Measurements from ENCODE around the gene RASA3.
"Not testable (repeated sequence)": the region's sequence is repeated elsewhere in the genome, so short reads cannot be mapped to it uniquely, and the experiment has no call there.

Gene RASA3, protein sequence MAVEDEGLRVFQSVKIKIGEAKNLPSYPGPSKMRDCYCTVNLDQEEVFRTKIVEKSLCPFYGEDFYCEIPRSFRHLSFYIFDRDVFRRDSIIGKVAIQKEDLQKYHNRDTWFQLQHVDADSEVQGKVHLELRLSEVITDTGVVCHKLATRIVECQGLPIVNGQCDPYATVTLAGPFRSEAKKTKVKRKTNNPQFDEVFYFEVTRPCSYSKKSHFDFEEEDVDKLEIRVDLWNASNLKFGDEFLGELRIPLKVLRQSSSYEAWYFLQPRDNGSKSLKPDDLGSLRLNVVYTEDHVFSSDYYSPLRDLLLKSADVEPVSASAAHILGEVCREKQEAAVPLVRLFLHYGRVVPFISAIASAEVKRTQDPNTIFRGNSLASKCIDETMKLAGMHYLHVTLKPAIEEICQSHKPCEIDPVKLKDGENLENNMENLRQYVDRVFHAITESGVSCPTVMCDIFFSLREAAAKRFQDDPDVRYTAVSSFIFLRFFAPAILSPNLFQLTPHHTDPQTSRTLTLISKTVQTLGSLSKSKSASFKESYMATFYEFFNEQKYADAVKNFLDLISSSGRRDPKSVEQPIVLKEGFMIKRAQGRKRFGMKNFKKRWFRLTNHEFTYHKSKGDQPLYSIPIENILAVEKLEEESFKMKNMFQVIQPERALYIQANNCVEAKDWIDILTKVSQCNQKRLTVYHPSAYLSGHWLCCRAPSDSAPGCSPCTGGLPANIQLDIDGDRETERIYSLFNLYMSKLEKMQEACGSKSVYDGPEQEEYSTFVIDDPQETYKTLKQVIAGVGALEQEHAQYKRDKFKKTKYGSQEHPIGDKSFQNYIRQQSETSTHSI

GRCh38 chr13:114132419-114133121 lies at the start of gene RASA3:
Gene RASA3 (minus strand): TSS chr13:114132623. CDS start chr13:114132489, 134 bp downstream.
- in situ Hi-C loops (cut with MboI; ENCODE audit: low sequenced_read_pairs) = no loop called here

GRCh38 chr13:114179087-114179658 lies 46.8 kb upstream of the RASA3 start, which contains the start of gene CFAP97D2:
Gene CFAP97D2 (plus strand): TSS chr13:114179257. CDS start chr13:114179331, 74 bp downstream.
- in situ Hi-C loops (cut with MboI; ENCODE audit: low sequenced_read_pairs) = no loop called here

DNA sequence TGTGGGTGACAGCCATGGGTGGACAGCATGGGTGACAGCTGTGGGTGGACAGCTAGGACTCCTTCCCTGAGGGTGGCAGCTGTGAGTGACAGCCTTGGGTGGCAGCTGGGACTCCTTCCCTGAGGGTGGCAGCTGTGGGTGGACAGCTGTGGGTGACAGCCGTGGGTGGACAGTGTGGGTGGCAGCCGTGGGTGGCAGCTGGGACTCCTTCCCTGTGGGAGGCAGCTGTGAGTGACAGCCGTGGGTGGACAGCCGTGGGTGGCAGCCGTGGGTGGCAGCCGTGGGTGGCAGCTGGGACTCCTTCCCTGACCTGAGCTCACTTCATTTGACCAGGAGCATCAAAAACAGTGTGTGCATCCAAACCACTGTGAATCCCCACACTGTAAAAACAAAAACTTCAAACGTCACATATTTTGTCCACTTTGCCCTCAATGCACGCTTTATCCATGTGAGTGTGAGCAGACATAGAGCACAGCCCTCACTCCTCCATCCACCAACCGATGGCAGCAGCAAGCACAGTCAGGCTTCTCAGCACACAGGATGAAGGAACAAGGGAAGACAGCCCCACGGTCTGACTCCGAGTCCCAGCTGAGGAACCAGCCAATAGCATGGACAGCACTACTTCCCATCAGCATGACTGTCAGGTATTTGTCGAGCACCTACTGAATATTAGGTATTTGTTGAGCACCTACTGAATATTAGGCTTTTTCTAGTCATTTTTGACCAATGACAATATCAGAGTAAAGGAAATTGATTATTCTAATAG lies 45.0 kb upstream of the RASA3 start:
- in situ Hi-C loops (cut with MboI; ENCODE audit: low sequenced_read_pairs) = no loop called here

- in situ Hi-C loops (cut with MboI; ENCODE audit: low sequenced_read_pairs) = not testable (repeated sequence)
Measured at GRCh38 chr13:114176359-114176902, 44.0 kb upstream of the RASA3 start.

DNA sequence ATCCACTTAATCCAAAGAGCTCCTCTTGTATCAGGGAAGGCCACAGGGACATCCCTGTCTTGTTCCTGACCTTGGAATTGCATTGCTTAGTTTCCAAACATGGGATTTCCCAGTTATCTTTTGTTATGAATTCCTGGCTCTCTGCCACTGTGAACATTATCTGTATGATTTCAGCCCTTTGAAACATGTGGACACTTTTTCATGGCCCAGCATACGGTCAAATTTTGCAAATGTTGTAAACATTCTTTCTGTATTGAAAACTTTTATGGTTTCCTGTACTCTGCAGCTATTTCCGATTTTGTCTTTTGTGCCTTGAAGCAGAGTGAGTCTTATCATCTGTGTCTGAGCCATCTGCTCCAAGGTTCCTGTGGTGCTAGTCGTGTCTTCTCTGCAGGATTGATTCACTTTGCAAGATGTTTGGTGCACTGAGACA lies 42.1 kb upstream of the RASA3 start:
- in situ Hi-C loops (cut with MboI; ENCODE audit: low sequenced_read_pairs) = no loop called here

- in situ Hi-C loops (cut with MboI; ENCODE audit: low sequenced_read_pairs) = no loop called here
Measured at GRCh38 chr13:114173745-114174144, 41.3 kb upstream of the RASA3 start.

GRCh38 chr13:114173272-114173671 lies 40.8 kb upstream of the RASA3 start:
- in situ Hi-C loops (cut with MboI; ENCODE audit: low sequenced_read_pairs) = no loop called here

DNA sequence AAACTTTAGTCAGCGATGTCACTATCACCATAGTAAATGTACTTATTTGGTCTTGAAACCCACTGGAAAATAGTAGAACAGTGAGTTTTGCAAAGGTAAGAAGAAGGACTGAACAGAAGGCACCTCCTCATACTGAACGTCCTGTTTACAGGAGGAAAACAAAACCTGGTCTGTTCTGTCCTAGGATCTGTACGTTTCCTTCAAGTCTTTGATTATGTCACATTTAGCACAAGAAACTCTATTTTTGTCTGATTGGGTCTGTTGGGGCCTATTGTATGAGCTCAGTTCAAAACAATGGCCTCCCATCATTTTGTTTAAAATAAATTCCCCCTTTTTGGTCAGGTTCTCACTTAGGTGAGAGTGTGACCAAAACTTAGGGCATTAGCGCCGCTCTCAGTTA lies 35.5 kb upstream of the RASA3 start:
- in situ Hi-C loops (cut with MboI; ENCODE audit: low sequenced_read_pairs) = no loop called here

DNA sequence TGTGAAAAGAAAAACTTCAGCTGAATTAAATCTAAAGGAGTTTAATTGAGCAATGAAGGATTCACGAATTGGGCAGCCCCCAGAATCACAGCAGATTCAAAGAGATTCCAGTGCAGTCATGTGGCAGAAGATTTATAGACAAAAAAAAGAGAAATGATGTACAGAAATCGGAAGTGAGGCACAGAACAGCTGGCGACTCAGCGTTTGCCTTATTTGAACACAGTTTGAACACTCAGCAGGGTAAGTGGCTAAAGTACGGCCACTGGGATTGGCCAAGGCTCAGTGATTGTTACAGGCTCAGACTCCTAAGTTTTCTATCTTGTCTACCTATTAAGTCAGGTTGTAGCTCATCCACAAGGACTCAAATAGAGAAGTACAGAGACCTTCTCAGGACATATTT lies 35.0 kb upstream of the RASA3 start:
- in situ Hi-C loops (cut with MboI; ENCODE audit: low sequenced_read_pairs) = no loop called here

GRCh38 chr13:114166381-114167131 lies 34.1 kb upstream of the RASA3 start:
- in situ Hi-C loops (cut with MboI; ENCODE audit: low sequenced_read_pairs) = no loop called here

DNA sequence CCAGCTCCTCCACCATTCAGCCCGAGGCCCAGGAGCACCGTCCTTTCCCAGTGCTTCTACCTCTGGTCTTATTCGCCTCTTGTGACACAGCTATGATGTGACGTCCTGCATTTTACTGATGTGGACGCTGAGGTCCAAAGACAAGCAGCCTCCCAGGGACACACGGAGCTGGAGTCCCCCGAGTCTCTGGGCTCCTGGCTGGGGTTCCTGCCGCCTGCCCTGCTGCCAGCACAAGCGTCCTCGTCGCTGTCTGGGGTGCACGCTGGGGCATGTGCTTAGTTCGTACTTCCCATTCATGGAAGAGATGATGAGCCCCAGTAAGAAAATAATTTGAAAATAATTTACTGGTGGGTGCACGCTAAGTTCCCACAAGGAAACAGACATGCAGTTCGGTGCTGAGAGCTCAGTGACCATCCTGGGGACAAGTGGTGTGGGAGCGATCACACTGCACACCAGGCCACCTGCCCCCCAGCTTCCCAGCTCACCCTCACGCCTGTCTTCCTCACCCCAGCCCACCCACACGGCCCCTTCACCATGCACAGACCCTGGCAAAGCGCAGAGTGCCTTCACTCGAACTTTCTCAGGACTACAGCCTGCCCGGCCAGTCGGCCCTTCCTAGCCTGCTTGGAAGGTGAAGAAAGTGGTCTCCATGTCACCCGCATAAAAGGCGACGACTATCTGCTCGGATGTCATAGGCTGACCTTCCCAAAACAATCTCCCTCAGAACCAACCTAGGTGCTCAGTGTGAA lies 32.4 kb upstream of the RASA3 start:
- in situ Hi-C loops (cut with MboI; ENCODE audit: low sequenced_read_pairs) = no loop called here

- in situ Hi-C loops (cut with MboI; ENCODE audit: low sequenced_read_pairs) = no loop called here
Measured at GRCh38 chr13:114164053-114164452, 31.6 kb upstream of the RASA3 start.

DNA sequence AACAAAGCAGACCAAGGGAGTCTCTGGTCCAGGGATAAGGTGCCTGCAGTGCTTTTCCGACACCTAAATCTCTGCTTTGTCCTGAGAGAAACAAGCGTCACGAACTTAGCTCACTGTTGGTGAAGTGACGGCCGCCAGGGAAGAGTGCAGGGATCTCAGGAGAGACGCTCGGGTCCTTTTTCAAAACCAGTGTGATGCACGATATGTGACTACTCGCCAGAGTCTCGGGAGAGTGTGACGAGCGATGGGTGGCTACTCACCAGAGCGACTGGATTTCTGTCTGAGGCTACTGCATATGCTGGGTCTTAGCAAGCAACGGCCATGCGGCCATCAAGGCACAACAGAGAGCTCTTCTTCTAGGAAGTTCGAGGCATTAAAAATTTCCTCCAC lies 30.1 kb upstream of the RASA3 start:
- in situ Hi-C loops (cut with MboI; ENCODE audit: low sequenced_read_pairs) = no loop called here

DNA sequence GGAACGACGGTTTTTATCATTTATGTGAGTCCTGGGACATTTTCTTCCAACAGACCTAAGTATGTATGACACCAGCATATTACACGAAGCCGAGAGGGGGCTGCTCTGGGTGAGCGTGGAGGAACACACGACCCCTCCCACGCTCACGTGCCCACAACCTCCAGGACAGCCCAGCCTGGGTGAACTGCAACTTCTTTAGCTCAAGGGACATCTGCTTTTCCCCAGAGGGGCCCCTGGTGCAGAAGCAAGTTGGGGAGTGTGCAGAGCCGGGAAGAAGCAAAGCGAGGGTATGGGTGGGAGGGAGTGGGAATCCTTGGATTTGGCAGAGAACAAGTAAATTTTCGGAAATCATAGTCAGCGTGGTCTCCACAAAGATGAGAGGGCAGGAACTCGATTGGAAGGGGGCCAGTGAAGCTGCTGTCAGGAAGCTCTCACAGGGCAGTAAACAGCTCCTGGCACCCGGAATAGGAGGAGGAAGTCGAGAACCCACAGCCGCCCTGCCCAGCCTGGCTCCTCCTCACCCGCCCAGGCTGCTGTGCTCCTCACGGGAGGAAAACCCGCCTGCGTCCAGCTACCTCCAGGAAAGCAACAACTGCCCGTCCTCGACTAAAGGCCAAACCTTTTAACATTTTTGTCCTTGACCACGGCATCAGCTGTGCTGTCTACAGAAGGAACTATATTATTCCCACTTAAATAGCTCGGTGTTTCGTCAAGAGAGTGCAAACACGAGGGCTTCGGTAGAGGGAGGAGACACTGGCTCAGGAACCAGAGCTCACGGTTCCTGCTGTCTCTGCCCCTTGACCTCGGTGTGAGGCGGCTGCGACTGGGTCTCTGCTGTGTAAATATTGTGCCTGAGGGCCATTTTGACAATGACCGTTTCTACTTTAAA lies 29.5 kb upstream of the RASA3 start:
- in situ Hi-C loops (cut with MboI; ENCODE audit: low sequenced_read_pairs) = no loop called here

DNA sequence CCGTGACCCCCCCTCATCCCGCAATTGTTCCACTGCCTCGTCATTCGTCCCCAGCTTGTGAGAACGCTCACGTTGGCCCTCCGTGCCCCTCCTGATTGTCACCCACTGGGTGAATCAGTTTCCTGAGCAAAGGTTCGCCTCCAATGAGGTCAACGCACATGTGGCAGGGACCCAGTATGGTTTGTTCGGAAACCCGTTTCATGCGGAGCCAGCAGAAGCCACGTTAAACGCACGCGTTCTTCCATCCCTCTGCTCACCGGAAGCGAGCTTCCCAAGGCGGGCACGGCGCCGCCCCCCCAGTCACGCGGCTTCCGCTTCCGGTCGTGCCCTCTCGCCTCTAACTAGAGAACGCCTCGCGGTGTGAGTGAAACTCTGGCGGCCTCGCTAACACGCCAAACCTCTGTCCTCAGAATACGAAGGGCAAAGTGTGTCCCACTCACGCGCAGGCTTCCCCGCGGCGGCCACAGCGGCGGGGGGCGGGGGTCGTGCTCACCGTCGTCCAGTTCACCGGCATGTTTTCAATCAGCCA lies 28.7 kb upstream of the RASA3 start:
- in situ Hi-C loops (cut with MboI; ENCODE audit: low sequenced_read_pairs) = no loop called here

GRCh38 chr13:114158869-114159666 lies 26.6 kb upstream of the RASA3 start:
- in situ Hi-C loops (cut with MboI; ENCODE audit: low sequenced_read_pairs) = not testable (repeated sequence)
